GM18498 (cell line): ENCODE data around the gene MAST2.
"Not testable (repeated sequence)": the region's sequence is repeated elsewhere in the genome, so short reads cannot be mapped to it uniquely, and the experiment has no call there.

Source experiments
- ATAC-seq: cut with Tn5 transposase; IDR thresholded peaks from one replicate; pipeline ENCODE4 v1.9.1; 2021; ENCODE audit warnings: mild to moderate bottlenecking, moderate library complexity; ENCODE audit not compliant: unreplicated experiment

MAST2 gene

DNA sequence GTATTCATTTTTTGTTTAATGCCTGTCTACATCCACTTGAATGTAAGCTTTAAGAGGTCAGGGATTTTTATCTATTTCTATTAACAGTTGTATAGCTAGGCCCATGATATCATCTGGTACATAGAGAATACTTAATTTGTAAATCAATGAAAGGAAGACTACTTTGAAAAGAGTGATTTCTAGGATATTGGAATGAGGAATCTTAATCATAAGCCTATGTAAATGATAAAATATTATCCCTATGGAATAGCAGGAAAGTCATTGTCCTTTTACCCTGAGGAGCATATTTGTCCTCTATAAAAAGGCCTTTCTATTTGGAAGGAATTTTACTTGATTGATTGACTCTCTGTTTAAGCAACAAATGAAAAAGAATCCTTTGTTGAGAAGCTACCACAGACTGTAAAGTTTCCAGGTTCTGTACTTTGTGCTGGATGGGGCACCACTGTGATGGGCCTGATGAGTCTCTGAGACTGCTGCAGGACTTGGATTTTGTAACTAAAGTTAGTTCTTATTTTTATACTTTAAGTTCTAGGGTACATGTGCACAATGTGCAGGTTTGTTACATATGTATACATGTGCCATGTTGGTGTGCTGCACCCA lies 53.8 kb downstream of the MAST2 start:
- no peak for ATAC-seq

DNA sequence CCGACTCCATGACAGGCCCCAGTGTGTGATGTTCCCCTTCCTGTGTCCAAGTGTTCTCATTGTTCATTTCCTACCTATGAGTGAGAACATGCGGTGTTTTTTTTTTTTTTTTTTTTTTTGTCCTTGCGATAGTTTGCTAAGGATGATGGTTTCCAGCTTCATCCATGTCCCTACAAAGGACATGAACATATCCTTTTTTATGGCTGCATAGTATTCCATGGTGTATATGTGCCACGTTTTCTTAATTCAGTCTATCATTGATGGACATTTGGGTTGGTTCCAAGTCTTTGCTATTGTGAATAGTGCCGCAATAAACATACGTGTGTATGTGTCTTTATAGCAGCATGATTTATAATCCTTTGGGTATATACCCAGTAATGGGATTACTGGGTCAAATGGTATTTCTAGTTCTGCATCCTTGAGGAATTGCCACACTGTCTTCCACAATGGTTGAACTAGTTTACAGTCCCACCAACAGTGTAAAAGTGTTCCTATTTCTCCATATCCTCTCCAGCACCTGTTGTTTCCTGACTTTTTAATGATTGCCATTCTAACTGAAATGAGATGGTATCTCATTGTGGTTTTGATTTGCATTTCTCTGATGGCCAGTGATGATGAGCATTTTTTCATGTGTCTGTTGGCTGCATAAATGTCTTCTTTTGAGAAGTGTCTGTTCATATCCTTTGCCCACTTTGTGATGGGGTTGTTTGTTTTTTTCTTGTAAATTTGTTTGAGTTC lies 54.5 kb downstream of the MAST2 start:
- ATAC-seq: not testable (repeated sequence)

DNA sequence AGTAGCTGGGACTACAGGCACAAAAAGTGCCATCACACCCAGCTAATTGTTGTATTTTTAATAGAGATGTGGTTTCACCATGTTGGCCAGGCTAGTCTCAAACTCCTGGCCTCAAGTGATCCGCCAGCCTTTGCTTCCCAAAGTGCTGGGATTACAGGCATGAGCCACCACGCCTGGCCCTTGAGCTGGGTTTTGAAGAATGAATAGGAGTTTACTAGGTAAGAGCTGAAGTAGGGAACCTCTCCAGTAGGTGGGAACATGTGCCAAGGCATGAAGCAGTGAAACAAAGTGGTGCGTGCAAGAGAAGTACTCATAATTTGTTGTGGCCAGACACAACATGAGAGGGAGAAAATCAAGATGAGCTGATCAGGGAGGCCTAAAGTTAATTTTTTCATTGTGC lies 55.8 kb downstream of the MAST2 start:
- no peak for ATAC-seq

DNA sequence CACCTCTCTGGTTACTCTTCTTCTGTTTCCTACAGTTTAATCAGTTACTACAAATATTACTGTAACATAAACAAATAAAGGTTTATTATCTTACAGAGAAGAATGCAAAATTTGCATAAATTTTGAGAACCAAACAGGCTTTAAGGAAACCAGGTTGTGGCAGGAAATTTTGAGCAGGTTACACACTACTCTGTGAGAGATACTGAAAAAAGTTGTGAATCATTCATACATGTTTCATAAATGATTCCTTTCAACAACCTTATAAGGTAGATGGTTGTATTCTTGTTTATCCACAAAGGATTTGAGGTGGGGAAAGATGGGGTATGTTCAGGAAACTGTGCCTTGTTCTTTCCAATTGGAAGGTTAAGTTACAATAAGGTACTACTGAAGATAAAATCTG lies 58.6 kb downstream of the MAST2 start:
- no peak for ATAC-seq

DNA sequence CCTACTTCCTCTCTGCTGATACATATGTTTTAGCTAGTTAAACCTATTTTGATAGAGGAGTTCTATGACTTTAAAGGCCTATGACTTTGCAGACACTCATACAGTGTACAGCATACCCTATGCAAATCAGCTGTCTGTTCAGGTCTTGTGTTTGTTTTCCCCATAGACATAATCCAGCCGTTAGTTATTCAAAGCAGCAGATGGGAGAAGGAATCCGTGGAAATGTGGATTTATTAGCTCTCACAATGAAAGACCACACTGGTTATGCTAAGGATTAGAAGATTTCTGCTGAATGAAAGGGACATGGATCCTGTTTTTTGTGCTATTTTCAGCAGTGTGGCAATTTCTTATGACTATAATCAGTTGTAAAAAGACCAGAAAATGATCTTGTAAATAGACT lies 59.8 kb downstream of the MAST2 start:
- no peak for ATAC-seq

DNA sequence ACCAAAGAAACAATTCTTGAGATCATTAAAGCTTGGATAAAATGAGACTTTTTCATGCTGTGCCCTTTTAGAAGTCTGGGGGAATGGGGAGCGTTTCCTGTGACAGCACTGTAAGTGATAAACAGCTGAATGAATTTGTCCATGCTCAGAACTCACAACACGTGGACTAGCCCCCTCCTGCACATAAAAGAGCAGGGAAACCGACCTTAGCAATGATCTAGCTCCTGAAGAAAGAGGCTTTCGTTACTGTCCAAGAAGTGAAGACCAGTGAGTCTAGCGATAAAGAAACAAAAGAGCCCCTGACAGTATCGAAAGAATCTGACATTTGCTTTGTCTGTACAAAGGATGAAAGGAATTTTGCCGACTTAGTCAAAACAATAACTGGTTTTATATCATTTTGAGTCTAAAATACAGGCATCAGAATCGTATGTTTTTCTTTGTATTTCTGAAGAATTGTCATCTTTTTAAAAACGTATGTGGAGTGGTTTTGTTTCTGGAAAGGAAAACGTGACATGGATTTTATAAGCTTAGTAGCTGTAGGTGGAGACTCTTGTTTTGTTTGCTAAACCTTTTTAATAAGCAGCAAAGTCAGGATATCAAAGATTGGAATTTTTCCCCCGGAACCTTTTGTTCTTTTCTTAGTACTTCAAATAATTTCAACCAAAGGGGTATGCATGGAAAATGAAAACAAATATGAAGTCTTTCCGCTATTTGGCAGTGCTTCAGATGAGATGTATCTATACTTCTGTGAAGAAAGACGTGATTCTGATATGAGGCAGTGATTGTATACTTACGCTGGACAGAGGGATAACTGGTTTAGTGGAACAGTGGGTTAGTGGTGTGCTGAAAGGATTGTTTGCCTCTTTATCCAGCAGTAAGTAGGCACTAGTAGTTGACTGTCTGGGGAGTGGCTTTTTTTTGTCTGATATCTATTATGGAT lies 61.0 kb downstream of the MAST2 start:
- ATAC-seq: no peak

DNA sequence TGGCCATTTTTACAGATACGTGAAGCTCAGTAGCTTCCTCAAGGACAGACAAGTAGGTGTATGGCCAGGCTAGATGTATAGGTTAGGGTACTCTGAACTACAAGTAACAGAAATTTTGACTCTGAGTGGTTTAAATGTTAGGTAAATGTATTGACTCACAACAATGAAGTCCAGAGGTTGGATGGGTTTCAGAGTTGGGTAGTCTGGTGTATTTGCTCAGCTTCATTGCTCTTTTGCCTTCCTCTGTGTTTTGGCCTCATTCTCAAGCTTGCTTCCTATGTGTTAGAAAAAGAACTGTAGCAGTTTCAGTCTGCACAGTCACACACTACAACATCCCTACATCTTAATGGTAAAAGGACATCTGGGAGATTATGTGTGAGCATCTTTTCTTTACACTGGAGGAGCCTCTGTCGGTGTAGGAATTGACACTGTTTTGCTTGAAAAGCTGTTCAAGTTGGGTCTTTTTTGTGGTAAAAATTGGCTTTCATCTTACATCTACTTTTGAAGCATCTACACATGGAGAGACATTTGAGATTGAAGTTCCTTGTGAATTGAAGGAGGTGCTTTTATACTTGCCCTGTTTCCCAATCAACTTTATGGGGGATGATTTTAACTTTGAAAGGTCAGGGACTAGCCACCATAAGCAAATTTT lies 64.4 kb downstream of the MAST2 start:
- no peak for ATAC-seq

DNA sequence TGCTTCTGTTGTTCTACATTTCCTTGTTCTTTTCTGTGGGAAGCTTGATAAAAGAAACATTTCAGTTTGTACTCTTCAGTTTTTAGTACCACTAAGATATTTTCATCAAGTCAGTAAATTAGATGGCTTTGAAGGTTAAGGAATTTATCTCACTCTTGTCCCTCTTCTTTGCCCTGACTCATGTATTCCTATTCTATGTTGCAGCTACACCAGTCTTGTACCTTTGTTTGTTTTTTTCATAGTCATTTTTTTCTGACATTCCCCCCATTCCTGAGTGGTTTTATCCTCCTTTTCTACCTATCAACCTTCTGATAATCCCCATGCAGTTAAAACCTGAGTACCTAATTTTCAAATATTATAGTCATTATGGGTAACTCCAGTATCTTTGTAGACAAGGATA lies 65.4 kb downstream of the MAST2 start:
- no peak for ATAC-seq

DNA sequence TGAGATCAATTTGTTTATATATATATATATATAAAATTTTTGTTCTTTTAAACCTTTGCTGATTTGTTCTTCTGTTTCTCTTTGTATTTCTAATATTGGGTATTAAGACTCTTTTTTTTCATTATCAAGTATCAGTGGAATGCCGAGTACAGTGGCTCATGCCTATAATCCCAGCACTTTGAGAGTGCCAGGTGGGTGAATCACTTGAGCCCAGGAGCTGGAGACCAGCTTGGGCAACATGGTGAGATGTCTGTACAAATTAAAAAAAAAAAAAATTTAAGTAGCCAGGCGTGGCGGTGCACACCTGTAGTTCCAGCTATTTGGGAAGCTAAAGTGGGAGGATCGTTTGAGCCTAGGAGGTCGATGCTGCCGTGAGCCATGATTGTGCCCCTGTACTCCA lies 67.1 kb downstream of the MAST2 start:
- no peak for ATAC-seq

DNA sequence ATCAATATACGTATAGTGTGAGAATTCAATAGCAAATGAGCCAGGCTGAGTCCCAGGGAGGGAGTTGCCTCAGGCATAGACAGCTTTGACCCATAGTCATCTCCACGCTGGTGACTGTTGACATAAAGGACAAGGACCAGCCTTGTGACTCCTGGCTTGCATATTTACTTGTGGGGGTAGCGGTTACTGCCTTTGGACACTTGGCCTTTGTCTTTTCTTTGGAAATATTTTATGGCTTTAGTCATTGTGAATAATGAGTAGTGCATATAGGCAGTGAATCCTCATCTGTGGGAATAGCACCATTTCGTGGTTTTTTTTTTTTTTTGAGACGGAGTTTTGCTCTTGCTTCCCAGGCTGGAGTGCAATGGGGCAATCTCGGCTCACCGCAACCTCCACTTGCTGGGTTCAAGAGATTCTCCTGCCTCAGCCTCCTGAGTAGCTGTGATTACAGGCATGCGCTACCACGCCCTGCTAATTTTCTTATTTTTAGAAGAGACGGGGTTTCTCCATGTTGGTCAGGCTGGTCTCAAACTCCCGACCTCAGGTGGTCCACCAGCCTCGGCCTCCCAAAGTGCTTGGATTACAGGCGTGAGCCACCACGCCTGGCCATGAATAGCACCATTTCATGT lies 68.9 kb downstream of the MAST2 start:
- not testable (repeated sequence) for ATAC-seq

DNA sequence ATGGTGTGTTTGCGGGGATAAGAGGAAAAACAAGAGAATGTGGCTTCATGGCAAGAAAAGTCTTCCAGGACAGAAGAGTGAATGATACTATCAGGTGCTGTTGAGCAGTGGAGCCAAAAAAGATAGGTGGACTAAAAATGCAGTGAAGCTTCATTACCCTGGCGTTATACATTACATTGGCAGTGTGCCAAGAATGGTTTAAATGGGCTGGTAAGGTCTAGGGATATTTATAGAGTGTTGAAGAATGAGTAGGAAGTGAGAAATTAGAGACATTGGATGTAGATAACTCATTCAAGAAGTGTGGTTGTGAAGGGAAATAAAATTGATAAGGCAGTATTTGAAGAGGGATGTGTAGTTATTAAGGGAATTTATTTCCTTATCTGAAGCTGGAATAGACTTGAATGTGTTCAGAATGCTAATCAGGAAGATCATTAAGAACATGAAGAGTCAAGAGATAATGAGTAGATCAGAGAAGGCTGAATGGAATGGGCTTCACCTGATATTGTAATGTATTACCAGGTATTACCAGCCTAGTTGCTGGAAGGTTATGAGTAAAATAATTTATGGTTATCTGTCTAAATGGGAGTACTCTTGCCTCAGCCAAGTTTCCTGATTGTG lies 72.7 kb downstream of the MAST2 start:
- ATAC-seq: no peak

DNA sequence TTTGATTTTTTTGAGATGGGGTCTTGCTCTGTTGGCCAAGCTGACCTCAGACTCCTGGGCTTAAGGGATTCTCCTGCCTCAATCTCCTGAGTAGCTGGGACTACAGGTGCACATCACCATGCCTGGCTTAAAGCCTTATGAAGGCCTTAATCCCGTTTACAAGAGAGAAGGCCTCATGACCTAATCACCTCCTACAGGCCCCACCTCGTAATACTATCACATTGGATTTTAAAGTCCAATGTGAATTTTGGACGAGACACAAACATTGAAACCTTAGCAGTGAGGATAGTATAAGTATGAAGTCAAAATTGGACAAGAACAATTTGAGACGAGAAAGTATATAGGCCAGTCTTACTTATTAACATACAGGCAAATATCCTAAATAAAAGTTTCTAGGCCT lies 73.9 kb downstream of the MAST2 start:
- ATAC-seq: no peak

DNA sequence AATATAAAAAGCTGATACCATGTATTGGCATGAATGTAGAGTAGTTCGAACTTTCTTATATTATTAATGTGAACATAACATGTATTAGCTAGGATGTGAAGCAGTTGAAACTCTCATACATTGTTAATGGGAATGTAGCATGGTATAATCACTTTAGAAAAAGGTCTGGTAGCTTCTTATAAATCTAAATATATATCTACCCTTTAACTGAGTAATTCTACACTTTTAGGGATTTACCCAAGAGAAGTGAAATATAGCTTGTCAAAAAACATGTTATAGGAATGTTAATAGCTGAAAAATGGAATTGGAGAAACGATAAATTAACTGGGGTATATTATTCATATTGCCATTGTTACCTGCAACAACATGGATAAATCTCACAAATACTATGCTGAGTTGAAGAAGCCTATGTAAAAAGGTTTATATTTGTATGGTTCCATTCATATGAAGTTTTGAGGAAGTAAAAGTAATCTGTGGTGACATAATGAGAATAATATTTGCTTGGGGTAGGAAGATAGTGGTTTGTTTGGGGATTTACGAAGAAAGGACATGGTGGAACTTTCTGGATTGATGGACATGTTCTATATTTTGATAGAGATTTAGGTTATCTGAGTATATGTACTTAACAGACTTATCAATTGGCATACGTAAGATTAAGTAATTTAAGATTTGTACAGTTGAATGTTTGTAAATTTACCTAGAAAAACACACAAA lies 76.6 kb downstream of the MAST2 start:
- no peak for ATAC-seq

DNA sequence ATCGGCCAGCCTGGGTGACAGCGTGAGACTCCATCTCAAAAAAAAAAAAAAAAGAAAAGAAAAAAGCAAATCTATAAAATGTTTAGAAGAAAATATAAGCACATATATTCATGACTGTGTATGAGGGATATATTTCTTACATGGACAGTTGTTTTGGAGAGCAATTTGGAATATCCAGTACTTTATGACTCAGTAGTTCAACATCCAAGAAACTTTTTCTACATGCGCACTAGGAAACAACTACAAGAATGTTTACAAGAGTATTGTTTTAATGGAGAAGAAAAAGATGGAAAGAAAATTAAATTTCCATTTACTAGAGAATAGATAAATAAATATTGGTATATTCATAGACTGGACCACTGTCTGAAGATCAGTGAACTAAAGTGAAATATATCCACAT lies 77.5 kb downstream of the MAST2 start:
- no peak for ATAC-seq

DNA sequence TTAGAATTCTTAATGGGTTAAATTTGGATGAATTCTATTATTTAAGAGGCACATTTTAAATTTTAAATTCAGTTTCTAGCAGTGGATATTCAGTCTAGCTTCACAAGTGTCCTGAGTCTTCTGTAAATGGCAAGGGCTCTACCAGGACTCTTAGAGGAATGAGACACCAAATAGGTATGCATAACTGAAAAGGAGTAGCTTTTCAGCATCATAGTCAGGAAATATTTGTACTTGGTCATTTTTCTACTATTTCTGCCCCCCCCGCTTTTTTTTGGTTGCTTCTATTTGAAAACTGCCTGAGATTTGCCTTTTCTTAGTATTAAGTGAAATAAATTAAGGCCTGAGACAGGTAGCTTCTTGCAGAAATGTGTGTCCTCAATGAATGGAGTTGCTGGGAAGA lies 80.2 kb downstream of the MAST2 start:
- ATAC-seq: no peak

DNA sequence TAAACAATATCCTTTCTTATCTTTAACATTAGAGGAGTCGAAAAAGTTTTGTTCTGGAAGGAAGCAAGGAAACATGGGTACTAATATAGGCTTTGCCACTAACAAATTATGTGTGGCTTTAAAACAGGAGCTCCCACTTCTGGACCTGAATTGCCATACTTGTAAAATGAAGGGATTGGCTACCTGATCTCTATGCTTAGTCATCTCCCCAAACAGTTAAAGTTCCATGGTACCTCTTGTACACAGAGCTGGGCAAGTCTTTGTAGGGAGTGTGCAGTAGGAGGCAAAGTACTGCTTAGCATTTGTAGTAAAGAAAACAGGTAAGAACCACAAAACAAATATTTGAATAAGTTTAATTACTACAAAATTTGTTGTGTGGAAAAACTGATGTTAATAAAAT lies 81.3 kb downstream of the MAST2 start:
- no peak for ATAC-seq

DNA sequence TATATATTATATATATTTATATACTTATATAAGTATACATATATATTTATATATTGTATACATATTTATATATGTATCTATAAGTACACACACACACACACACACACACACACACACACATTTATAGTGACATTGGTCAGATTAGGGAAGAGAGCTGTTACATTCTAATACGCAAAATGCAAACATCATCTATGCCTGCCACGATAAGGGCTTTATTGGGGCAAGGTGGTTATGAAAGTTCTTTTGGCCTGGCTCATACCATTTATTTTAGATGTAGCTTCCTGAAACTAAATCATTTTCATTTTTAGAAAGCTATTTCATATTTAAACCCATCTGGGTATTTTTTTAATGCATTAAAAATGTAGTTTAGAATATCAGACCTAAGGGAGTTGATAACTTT lies 82.8 kb downstream of the MAST2 start:
- no peak for ATAC-seq

DNA sequence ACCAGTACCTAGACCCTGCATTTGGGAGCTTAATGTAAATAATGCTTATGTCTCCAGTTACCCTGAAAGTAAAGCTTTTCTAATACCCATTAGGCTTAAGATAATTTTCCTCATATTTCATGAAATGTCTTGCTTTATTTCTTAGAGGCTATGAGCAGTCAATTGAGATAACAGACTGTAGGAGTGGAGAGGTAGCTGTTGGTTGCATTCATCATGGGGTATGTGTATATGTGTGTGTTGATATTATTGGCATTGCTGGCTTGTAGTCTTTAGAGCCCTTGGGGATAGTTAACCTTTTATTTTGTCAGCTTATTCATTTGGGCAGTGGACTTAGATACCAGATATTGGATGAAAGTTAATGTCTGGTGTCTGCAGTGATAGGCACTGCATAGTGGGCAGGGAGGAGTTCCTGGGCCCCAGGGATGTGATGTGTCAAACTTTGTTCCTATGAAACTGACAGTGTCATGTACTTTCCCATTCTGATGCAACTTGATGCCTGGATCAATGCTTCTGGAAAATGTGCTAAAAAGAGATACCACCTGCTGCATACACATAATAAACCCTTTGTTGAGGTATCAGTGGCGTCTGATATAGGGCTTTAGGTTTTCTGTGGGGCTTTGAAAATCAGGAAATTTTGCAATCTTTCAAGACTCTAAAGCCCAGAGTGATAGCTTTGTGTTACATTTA lies 83.9 kb downstream of the MAST2 start:
- no peak for ATAC-seq

DNA sequence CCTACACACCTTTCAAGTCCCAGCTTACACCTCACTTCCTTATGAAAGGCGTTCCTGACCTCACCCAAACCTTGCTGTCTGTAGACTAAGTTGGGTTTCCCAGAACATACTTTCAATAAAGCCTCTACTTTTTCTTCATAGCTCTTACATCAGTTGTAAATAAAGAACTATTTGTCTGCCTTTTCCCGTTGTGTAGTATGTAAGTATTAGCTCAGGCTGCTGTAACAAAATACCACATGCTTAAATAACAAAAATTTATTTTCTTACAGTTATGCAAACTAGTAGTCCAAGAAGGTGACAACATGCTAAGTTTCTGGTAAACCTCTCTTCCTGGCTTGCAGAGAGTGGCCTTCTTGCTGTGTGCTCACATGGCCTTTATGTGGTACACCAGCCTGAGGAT lies 86.7 kb downstream of the MAST2 start:
- no peak for ATAC-seq
